HG03342 (cell line): ENCODE data around the gene AZU1.
"Not testable (repeated sequence)": the region's sequence is repeated elsewhere in the genome, so short reads cannot be mapped to it uniquely, and the experiment has no call there.

ENCODE experiments used
- ATAC-seq: cut with Tn5 transposase; IDR thresholded peaks from one replicate; pipeline ENCODE4 v1.9.1; 2021; ENCODE audit warnings: mild to moderate bottlenecking, moderate library complexity; ENCODE audit not compliant: unreplicated experiment

AZU1 gene

DNA sequence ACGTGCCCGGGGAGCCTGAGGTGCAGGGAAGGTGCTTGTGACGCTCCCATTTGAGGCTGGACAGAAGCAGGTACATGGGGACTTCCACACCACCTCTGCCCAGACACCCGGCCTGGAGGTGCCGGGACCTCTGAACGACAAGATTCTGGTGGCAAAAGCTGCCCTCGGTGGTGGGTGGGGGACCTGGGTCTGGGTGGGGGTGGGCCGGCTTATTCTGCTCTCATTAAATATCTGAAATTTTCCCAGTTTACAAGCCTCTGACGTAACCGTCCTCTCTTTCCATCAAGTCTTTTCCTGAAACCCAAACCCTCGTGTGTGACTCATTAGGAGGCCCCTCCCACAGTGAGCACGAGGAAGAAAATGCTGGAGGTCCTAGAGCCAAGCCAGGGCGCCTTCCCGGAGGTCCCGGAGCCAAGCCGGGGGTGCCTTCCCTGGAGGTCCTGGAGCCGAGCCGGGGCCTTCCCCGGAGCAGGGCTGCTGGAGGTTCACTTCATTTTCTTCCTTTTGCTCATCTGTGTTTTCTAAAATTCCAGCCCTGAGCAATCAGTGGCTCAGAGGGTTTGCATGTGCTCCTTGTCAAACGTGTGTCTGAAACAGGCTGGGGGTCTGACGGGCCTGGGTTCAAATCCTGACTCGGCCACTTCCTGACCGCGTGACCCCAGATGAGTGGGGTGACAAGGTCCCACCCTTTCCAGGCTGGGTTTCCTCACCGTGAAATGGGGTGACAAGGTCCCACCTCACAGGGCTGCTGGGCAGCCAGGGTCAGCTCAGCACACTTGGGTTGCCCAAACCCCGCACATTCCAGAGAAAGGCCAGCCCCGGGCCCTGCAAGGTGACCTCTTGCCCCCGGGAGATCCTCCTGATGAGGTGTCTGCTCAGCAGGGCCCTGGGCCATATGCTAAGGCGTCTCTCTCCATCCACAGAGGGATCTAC is 41.9 kb downstream of the AZU1 start:
- ATAC-seq = no peak

DNA sequence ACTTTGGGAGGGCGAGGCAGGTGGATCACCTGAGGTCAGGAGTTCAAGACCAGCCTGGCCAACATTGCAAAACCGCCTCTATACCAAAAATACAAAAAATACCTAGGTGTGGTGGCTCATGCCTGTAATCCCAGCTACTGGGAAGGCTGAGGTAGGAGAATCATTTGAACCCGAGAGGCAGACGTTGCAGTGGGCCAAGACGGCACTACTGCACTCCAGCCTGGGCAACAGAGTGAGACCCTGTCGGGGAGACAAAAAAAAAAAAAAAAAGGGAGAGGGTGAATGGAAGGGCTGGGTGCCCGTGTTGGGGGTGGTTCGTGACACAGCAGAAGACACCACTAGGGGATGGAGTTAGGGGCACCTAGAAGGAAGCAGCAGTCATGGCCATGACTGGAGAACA is 42.7 kb downstream of the AZU1 start:
- ATAC-seq = no peak

DNA sequence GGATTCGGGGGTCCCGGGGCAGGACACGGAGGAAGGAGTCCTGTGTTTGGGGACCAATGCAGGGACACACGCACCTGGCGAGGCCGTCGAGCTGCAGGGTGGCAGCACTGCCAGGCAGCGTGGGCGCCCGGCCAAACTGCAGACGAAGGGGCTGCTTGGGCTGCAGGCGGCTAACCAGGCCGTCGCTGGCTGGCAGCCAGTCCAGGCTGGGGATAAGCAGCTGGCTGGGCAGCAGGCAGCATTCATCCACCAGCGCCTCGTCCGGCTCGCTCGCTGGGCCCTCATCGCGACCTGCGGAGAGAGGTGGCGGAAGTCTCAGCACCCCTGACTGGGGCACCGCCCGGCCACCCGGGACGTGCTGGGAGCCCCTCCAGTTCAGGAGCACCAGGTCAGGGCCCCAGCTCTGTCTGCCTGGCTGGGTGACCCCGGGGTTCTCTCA is 43.3 kb downstream of the AZU1 start:
- ATAC-seq = no peak

DNA sequence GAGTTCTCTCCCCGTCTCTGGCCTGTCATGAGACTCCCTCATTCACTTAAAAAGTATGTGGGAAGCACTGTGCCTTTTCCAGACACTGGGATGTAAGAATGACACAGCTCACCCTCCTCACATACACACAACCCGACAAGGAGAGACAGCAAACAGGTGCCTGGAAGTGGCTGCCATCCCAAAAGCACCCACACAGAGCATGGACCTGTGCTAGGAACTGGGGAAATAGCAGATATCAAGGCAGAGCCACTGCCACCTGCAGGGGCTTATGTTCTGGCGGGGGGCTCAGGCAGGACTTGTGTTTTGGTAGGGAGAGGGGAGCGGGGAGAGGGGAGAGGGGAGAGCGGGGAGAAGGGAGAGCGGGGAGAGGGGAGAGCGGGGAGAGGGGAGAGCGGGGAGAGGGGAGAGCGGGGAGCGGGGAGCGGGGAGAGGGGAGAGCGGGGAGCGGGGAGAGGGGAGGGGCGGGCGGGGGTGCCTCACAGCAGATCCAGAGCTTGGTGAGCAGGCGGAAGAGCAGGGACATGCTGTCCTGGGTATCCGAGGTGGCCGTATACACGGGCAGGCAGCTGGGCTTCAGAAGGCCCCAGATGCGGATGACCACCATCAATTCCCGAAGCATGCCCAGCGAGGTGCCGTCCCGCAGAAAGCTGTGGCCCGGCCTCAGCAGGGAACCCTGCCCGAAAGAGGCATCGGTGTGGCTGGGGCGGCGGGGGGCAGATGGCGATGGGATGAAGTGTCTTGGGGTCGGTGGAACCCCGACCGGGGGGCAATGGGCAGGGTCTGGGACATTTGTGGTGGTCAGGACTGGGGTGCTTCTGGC is 44.0 kb downstream of the AZU1 start:
- no peak for ATAC-seq

DNA sequence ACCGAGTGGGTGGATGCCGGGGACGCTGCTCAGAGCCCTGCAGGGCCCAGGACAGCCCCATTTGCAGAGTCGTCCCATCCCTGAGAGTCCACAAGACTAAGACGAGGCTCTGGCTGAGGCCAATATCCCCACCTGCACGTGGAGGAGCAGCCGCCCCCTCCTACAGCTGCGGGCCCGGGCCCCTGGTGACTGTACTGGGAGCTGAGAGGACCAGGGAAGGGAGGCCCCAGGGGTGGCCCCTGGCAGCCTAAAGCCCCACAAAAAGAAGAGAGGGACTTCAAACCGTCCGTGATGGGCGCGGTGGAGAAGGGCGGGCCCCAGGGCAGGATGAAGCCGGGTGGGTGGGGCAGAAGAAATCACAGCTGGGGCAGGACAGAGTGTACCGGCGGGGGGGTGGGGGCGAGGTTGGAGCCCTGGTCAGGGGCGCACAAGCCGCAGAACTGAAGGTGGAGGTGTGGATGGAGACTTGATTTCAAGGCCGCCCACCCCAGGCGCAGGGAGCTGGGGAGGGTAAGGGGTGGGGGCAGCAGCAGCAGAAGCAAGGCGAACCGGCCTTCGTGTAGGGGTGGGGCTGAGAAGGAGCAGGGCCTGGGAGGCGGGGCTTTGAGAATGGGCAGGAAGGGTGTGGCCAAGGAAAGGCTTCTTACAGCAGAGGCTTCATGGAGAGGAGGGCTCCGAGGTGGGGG is 44.8 kb downstream of the AZU1 start:
- ATAC-seq = no peak

DNA sequence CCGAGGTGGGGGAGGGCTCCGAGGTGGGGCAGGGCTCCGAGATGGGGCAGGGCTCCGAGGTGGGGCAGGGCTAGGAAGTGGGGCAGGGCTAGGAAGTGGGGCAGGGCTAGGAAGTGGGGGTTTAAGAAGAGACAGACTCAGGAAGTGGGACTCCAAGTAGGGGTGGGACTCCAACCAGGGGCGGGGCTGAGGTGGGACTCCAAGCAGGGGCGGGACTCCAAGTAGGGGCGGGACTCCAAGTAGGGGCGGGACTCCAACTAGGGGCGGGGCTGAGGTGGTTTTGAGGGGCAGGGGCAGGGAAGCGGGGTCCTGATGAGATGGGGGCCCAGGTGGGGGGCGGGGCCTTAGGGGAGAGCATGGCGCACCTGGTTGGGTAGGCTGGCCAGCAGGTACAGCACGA is 45.4 kb downstream of the AZU1 start:
- ATAC-seq = no peak

DNA sequence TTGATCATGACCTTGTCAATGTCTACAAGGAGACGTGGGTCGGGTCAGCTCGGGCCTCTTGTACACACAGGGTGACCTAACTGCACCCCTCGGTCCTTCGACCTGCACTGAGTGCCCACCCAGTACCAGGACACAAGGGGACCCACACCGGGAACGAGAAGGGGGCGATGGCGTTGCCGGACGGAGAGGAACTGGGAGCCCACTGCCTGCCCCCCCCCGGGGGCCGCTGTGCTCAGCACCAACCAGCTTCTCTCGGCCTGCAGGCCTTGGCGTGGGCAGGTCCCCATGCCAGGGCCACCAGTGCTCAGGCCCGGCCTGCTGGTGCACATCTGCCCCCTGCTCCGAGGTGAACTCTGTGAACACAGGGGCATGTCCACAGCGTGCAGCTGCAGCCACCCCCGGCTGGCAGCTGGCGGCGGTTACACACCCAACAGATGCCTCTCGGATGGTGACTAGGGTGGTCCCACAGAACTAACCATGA is 46.0 kb downstream of the AZU1 start:
- ATAC-seq = no peak

DNA sequence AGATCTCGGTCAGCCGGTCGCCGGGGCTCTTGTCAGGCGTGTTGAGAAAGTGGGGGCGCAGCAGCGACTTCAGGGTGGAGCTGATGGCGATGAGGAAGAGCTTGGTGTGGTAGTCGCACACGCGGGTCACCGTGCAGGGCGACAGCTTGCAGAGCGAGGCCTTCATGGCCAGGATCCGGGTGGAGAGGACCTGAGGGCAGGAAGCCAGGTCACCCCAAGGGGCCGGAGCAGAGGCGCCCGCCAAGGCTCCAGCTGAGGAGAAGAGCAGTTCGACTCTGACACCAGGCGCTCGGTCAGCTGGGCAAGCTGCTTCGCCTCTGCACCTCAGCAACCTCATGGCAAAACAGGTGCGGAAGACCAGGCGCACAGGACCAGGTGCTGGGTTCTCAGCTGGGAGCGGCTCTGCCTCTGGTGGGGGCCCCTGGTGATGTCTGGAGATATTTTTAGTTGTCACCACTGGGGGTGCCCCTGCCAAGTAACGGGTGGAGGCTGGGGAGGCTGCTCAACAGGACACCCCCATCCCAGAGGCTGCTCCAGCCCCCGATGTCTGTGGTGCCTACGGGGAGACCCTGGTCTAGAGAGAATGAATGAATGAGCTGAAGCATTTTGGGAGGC is 47.7 kb downstream of the AZU1 start:
- ATAC-seq = no peak

DNA sequence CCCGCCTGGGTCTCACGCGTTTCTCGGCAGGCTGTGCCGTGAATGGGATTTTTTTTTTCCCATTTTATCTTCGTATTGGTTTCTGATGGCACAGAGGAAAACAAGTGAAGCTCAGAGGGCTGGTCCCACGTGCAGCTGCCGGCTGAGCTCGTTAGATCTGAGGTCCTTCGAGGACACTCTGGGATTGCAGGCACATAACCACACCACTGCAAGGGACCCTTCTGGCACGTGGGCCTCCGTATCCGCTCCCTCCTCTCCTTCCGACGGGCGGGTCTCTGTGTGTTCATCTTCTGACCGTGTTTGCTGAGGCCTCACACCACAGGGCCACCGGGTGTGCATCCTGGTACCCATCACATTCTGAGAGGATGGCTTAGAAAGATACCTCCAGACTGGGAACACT is 48.5 kb downstream of the AZU1 start:
- no peak for ATAC-seq

DNA sequence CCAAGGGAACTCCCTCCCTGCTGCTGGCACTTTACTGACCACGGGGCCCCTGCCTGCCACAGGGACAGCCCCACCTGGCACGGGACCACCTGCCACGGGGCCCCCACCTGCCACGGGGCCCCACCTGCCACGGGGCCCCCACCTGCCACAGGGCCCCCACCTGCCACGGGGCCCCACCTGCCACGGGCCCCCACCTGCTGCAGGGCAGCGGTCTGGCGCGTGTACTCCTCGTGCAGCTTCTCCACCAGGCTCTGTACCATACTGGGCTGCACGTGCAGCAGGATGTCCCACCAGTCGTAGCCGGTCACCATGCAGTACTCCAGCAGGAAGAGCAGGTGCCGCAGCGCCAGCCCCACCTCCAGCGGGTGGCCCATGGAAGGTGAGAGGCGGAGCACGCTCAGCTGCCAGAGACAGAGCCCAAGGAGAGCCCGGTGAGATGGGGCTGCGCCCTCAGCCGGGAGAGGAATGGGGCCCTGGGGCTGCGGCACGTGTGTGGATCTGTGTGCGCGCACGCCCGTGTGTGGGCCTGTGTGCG is 49.2 kb downstream of the AZU1 start:
- no peak for ATAC-seq

DNA sequence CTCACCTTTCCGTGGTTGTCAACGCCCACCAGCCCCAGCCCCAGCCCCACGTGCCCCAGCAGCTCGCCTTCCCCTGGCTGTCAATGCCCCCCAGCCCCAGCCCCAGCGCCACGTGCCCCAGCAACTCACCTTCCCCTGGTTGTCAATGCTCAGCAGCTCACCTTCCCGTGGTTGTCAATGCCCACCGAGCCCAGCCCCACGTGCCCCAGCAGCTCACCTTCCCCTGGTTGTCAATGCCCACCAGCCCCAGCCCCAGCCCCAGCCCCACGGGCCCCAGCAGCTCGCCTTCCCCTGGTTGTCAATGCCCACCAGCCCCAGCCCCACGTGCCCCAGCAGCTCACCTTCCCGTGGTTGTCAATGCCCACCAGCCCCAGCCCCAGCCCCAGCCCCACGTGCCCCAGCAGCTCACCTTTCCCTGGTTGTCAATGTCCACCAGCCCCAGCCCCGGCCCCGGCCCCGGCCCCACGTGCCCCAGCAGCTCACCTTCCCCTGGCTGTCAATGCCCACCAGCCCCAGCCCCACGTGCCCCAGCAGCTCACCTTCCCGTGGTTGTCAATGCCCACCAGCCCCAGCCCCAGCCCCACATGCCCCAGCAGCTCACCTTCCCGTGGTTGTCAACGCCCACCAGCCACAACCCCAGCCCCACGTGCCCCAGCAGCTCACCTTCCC is 50.5 kb downstream of the AZU1 start:
- ATAC-seq = not testable (repeated sequence)

DNA sequence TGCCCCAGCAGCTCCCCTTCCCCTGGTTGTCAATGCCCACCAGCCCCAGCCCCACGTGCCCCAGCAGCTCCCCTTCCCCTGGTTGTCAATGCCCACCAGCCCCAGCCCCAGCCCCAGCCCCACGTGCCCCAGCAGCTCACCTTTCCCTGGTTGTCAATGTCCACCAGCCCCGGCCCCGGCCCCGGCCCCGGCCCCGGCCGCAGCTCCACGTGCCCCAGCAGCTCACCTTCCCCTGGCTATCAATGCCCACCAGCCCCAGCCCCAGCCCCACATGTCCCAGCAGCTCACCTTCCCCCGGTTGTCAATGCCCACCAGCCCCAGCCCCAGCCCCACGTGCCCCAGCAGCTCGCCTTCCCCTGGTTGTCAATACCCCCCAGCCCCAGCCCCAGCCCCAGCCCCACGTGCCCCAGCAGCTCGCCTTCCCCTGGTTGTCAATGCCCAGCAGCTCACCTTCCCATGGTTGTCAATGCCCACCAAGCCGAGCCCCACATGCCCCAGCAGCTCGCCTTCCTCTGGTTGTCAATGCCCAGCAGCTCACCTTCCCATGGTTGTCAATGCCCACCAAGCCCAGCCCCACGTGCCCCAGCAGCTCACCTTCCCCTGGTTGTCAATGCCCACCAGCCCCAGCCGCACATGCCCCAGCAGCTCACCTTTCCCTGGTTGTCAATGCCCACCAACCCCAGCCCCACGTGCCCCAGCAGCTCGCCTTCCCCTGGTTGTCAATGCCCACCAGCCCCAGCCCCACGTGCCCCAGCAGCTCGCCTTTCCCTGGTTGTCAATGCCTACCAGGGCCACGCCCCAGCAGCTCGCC is 51.3 kb downstream of the AZU1 start:
- ATAC-seq = not testable (repeated sequence)

DNA sequence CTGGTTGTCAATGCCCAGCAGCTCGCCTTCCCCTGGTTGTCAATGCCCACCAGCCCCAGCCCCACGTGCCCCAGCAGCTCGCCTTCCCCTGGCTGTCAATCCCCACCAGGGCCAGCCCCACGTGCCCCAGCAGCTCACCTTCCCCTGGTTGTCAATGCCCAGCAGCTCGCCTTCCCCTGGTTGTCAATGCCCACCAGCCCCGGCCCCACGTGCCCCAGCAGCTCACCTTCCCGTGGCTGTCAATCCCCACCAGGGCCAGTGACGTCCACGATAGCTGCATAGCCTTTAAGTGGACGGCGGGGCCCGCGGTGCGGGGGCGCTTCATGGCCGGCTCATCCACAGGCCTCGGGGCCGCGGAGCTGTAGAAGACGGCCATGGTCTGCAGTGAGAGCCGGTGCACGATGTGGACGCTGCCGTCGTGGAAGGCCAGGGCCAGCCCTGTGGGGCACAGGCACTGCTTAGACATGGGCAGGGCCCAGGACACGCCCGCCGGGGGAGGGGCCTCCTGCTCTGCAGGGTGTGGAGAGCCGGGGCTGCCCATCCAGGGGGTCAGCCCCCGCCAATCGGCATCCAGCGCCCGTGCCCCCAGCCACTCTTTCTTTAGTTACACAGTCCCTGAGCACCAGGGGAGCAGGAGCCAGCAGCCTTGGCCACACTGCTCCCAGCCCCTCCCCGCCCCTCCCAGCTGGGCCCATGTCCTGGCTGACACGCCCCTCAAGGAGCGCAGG is 52.2 kb downstream of the AZU1 start:
- no peak for ATAC-seq
